Stimulated activated CD8-positive, alpha-beta memory T cell treated with anti-CD3 and anti-CD28 coated beads, Interleukin-15, amount 100 ng/mL, for 4 hours (primary cell): ENCODE results near the gene YKT6.

Experiments
- DNase-seq, 2 donors: peaks; one replicate each; pipeline ENCODE4 v3.0.0-alpha.2; 2020; ENCODE audit warnings: low read depth in 2 of 2

Gene YKT6

GRCh38 chr7:44232901-44233715 is 32.3 kb downstream of the YKT6 start:
- no peak for DNase-seq

DNA sequence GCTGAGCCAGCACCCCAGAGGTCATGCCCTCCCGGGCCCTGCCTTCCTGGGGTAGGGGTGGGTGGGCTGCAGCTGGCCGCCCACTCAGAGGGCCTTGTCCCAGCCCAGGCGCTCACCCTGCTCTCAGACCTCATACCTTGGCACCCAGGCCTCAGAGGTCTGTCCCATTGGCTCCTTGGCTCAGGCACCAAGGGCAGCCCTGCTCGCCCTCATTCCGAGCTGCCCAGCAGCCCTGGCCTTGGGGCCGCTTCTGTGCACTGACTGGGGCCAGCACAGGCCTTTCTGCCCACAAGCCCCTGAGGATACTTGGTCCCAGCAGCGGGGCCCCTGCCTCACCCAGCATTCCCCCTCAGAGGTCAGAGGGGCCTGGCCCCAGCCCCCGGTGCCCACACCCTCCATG is 34.3 kb downstream of the YKT6 start:
- no peak for DNase-seq

GRCh38 chr7:44235582-44236332 is 35.0 kb downstream of the YKT6 start:
- DNase-seq: no peak

DNA sequence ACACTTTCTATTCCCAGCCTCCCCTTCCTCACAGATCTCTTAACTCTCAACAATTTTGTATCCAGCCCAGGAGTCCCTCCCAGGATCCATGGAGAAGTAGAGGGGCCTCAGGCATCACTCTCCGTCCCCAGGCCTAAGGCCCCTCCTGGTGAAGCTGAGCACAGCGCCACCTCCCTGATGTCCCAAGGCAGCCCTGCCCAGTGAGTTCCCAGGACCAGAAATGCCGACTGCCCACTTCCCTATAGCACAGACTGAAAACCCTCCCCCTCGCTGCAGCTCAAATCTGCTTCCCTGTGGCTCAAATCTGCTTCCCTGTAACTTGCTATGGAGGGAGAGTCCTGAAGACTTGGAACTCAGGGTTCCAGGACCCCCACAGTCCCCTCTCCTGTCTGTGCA is 35.6 kb downstream of the YKT6 start:
- no peak for DNase-seq

DNA sequence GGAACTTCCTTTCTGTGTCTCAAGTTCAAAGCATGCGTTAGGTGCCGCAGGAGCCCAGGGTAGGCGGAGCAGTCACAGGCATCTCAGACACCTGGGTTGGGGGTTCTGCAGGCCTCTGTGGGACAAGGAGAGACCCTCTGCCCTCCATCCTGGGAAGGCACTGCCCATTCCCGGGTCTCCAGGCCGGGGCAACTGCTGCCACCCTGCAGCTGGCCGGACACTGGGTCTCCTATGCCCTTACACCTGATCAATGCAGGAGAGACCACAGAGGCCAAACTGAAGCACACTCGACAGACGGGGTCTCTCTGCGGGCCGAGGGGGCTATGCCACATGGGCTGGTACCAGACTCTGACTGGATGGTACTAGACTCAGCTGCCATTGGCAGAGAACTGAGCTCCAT is 36.9 kb downstream of the YKT6 start:
- no peak for DNase-seq

DNA sequence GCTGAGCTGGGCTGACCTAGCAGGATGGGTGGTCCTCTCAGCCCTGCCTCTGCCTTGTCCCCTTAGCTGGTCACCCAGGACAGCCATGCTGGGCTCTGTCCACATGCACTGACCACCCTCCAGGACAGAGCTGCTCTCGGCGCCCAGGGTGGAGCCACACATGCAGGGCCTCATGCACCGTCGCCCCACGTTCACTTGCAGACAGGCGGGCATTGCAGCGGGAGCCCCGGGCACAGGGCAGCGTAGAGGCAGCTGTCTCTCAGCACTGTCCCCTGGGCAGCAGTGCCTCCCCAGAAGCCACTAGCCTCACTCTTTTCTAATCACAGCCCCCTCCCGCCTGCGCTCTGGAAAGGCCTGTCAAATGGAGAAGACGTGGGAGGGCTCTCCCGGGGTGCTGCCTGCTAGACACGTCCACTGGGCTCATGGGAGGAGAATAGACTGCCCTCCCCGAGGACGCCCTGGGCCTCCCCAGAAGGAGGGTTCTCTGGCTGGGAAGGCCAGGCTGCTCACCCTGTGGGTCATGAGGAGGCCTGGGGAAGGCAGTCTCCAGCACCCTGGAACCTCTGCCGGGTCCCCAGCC is 37.4 kb downstream of the YKT6 start:
- no peak for DNase-seq

GRCh38 chr7:44239361-44239760 is 38.6 kb downstream of the YKT6 start:
- no peak for DNase-seq

DNA sequence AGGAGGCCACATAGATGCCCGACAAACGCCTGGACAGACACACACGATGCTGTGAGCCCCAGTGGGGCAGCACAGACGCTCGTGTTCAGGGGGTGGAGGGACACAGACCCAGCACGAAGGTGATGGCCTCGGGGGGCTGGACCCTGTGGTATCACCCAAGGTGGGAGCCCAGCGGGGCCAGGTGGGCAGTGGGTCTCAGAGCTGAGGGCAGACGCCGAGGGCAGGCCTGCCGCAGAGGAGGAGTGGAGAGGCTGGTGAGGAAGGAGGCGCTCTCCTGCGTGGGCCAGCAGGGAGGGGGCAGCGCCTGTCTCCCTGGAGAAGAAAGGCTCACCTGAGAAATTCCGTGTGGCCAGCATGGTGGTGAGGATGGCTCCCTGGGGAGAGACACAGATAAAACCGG is 39.6 kb downstream of the YKT6 start:
- no peak for DNase-seq

DNA sequence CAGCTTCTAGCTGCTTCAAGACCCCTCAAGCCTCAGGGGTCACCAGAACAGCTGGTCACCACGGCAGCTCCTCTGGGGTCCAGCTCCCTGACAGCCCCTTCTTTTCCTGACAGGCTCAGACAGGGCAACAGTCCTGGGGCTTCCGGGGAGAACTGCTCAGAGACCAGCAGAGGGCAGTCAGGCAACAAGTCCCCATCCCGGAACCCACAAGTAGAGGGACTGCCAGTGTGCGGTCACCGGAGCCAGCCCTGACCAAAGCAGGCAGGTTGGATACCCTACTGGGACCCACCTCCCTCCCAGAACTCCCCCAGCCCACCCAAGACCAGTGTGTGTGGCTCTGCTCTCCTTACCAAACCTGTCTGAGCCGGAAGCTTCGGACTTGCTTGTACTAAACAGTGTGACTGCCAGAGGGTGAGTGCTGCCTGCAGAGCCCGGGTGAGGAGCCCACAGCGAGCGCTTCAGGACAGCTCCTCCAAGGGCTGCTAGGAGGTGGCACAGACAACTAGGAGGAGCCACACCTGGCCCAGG is 40.3 kb downstream of the YKT6 start:
- DNase-seq: peak; percentile 20 to 21

DNA sequence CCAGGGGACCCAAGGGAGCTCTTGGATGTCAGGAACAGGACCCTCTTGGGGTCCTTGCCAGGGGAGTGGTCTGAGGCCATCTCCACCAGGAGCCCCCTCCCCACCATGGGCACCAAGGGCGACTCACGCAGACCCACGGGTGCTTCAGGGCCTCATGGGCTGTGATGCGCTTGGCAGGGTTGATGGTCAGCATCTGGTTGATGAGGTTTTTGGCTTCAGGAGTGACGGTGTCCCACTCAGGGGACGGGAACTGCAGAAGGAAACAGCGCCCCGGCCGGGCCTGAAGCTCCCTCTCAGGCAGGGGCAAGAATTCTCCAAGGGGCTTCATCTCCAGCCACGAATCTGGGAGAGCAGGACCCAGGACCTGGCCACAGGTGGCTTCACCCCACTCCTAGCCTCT is 41.3 kb downstream of the YKT6 start:
- DNase-seq: no peak

DNA sequence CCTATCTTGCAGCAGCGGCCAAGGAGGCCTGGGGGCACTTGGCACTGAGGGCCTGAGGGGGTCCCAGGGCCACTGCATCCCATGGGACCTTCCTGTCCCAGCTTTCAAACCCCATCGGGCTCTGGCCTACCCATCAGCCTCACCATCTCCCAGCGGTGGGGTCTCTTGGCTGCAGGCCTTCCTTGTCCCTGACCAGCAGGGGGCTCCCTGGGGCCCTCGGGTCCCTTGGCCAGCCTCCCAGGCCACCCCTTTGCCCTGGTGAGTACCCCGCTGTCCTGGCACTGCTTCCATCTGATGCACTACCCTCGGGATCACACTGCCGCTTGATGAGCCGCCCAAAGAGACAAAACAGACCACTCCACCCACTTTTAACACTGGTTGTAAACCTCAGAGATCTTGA is 43.5 kb downstream of the YKT6 start:
- no peak for DNase-seq

GRCh38 chr7:44246396-44247113 is 45.8 kb downstream of the YKT6 start:
- DNase-seq: no peak

GRCh38 chr7:44247868-44248651 is 47.3 kb downstream of the YKT6 start:
- DNase-seq: no peak

GRCh38 chr7:44249639-44250234 is 49.0 kb downstream of the YKT6 start:
- no peak for DNase-seq

- no peak for DNase-seq
These were observed 50.5 kb downstream of the YKT6 start for GRCh38 chr7:44251269-44251668.

- no peak for DNase-seq
These were observed 51.1 kb downstream of the YKT6 start for GRCh38 chr7:44251881-44252280.

GRCh38 chr7:44256459-44256858 is 55.7 kb downstream of the YKT6 start:
- no peak for DNase-seq

DNA sequence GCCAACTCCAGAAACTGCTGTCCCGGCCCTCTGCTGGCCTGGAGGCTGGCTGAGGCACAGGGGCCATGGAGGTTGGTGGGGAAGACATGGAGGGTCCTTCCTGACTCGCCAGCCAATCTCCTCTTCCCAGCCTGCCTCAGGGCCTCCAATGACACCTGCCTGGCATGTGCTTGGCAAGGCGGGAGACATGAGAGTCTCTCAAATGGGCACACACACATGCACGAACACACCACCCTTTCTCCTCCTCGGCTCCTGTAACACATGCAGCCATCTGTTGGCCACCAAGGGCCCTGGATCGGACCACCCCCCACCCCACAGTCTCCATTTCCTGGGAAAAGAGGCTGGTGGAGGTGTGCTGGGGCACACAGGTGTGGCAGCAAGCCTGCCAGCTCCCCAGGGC is 56.4 kb downstream of the YKT6 start:
- no peak for DNase-seq

- peak; percentile 55 to 57 for DNase-seq
These were observed 57.0 kb downstream of the YKT6 start for GRCh38 chr7:44257618-44258422.

GRCh38 chr7:44258423-44258760 is 57.6 kb downstream of the YKT6 start:
- DNase-seq: no peak
